Measurements from ENCODE around the gene ANXA6.

ANXA6 gene

DNA sequence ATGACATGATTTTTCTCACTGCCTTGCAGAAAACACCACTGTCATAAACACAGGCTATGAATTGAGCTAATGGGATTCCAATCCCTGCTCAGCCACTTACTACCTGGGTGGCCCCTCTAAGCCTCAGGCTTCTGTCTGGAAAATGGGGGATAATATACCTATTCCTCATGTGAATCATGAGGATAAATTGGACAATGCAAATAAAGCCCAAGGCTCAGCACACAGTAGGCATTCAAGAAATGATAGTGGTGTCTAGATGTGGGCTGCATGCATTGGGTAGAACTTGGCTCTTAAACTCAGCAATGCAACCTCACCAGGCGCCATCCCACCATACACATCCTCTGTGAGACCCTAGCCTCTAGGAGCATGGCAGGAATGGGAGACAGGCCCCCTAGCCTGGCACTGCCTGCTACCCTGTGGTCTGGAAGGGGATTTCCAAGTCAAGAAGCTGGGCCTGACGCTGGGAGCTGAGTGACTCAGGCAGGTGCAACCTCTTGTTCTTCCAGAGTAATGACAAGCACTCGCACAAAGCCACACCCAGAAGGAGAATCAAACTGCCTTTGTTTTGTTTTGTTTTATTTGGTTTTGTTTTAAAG is 74.4 kb downstream of the ANXA6 start:
- H3K36me3 ChIP-seq (ENCODE audit: control insufficient read depth, insufficient read depth, low read length): peaks cover 4% of the 10 kb centered on the region
- no peaks in the 10 kb centered on the region for H3K27me3 ChIP-seq (replicated peaks; ENCODE audit: control insufficient read depth, insufficient read depth, low read length)
- peak overlapping the region; percentile 85 for H3K4me3 ChIP-seq (replicated peaks; ENCODE audit: low read depth, low read length)
- TF ChIP-seq, protein P1, sequence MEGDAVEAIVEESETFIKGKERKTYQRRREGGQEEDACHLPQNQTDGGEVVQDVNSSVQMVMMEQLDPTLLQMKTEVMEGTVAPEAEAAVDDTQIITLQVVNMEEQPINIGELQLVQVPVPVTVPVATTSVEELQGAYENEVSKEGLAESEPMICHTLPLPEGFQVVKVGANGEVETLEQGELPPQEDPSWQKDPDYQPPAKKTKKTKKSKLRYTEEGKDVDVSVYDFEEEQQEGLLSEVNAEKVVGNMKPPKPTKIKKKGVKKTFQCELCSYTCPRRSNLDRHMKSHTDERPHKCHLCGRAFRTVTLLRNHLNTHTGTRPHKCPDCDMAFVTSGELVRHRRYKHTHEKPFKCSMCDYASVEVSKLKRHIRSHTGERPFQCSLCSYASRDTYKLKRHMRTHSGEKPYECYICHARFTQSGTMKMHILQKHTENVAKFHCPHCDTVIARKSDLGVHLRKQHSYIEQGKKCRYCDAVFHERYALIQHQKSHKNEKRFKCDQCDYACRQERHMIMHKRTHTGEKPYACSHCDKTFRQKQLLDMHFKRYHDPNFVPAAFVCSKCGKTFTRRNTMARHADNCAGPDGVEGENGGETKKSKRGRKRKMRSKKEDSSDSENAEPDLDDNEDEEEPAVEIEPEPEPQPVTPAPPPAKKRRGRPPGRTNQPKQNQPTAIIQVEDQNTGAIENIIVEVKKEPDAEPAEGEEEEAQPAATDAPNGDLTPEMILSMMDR (IDR thresholded peaks at IDR 0.05; ENCODE audit: insufficient read depth, low read length, poor library complexity, severe bottlenecking): no peak
- no peak for DNase-seq (ENCODE audit: extremely low read depth, insufficient read length)

DNA sequence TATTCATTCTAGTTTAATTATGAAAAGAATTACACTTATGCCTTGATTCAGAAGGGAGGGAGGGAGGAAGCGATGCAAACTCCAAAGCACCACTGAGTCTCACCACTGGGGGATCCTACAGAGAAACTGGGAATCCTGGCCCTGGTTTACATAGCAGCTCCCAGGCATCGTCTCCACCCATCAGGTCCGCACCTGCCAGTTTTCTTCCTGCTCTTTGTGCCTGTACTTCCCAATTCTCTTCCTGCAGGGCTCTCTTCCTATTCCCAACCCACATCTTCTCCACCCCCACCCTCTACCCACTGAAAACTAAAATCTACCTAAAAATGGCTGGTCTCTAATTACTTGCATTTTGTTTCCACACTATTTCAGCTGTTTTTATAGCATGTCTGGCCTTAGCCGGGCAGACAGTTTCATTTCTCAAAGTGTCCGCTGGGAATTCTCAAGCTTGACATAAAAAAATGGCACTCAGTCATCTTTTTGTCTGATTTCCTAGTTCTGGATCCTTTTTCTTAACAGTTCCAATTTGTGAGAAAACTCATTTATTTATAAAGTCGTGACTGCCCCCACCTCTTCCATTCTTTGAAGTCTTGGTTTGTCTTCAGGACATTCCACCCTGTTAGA is 75.2 kb downstream of the ANXA6 start:
- Histone ChIP-seq H3K36me3 (ENCODE audit: control insufficient read depth, insufficient read depth, low read length) (peaks cover 6% of the 10 kb centered on the region), H3K27me3 (replicated peaks; ENCODE audit: control insufficient read depth, insufficient read depth, low read length) (no peaks in the 10 kb centered on the region), H3K4me3 (replicated peaks; ENCODE audit: low read depth, low read length) (peak overlapping the region; percentile 85)
- DNase-seq (ENCODE audit: extremely low read depth, insufficient read length): no peak
- TF ChIP-seq, protein P1 (IDR thresholded peaks at IDR 0.05; ENCODE audit: insufficient read depth, low read length, poor library complexity, severe bottlenecking): peak; percentile 11

DNA sequence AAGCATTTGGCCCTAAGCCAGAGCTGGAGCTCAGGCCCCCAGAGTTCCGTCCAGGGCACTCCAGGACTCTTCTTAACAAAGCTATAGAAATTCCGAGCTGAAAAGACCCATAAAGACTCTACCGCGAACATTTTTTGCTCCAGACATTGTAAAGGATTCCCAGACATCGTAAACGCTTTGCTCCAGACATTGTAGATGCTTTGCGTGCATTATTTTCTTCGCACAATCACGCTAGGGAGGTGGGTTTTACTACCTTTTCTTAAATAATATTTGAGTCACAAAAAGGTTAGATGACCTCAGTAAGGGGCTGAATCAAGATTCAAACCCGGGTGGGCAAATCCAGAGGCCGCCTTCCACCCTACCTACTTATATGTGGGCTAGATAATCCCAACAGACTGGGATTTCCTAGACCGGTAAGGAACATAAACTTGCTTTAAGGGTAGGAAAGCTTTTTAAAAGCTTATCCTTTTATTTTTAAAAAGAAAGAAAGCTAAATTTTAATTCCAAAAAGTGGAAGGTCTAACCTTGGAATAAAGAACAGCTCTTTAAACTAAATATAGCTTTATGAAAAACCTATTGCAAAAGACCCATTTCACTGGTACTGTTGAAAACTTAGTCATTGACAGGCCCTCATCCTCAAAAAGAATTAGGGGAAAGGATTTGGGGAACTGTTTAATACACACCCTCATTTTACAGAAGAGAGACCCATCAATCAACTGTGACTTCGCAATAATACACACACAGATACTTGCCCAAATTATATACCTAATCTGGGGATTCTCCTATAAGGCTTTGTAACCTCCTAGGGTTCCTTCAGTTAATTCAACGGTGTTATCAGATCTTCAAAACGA is 75.9 kb downstream of the ANXA6 start:
- no peaks in the 10 kb centered on the region for H3K27me3 ChIP-seq (replicated peaks; ENCODE audit: control insufficient read depth, insufficient read depth, low read length)
- no peak for DNase-seq (ENCODE audit: extremely low read depth, insufficient read length)
- TF ChIP-seq, protein P1 (IDR thresholded peaks at IDR 0.05; ENCODE audit: insufficient read depth, low read length, poor library complexity, severe bottlenecking): no peak
- peaks cover 9% of the 10 kb centered on the region for H3K36me3 ChIP-seq (ENCODE audit: control insufficient read depth, insufficient read depth, low read length)
- H3K4me3 ChIP-seq (replicated peaks; ENCODE audit: low read depth, low read length): peak overlapping the region; percentile 85

DNA sequence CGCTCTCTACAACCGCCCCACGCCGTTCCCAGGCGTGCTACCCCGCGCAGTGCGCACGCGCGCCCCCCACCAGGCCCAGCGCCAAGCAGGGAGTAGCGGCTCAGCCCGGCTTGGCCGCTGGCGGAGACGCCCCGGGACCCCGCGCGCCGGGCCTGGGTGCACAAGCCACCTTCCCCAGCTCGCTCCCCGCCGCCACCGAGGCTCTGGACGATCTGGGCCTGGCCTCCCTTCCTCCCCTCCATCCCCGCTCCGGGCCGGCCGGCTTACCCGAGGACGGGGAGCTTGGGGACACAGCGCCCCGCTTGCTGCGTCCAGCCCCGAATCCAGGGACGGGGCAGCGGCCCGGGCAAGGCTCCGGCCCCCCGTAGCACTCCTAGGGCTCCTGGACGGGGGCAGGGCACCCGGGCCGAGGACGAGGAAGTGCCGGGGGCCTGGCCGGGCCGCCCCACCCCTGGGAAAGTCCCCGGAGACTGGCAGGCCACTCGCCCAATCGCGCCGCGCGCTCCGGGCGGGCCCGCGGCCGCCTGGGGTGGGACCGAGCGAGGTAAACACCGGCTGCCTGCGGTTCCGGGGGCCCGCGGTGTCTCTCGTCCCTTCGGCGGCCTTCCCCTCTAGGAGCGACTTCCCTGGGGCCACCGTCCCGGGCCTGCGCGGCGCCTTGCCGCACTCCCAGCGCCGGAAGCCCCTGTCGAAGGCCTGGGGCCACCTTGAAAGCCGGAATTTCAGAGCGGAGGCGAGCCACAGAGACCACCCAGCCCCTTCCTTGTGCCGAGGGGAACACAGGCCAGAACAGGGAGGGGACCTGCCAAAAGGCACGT is 76.8 kb downstream of the ANXA6 start, which contains the start of gene TNIP1:
Gene TNIP1, minus strand, starts transcription at position 422 of the 818 bp plus-strand sequence. CDS start 15,939 bp downstream, outside the sequence.
- TF ChIP-seq, protein P1 (IDR thresholded peaks at IDR 0.05; ENCODE audit: insufficient read depth, low read length, poor library complexity, severe bottlenecking): no peak
- peak within 1 kb of the TSS; percentile 85 for H3K4me3 ChIP-seq (replicated peaks; ENCODE audit: low read depth, low read length)
- H3K36me3 ChIP-seq (ENCODE audit: control insufficient read depth, insufficient read depth, low read length): peaks cover 9% of the 10 kb centered on the region
- no peaks in the 10 kb centered on the region for H3K27me3 ChIP-seq (replicated peaks; ENCODE audit: control insufficient read depth, insufficient read depth, low read length)
- DNase-seq (ENCODE audit: extremely low read depth, insufficient read length): peak; percentile 98

DNA sequence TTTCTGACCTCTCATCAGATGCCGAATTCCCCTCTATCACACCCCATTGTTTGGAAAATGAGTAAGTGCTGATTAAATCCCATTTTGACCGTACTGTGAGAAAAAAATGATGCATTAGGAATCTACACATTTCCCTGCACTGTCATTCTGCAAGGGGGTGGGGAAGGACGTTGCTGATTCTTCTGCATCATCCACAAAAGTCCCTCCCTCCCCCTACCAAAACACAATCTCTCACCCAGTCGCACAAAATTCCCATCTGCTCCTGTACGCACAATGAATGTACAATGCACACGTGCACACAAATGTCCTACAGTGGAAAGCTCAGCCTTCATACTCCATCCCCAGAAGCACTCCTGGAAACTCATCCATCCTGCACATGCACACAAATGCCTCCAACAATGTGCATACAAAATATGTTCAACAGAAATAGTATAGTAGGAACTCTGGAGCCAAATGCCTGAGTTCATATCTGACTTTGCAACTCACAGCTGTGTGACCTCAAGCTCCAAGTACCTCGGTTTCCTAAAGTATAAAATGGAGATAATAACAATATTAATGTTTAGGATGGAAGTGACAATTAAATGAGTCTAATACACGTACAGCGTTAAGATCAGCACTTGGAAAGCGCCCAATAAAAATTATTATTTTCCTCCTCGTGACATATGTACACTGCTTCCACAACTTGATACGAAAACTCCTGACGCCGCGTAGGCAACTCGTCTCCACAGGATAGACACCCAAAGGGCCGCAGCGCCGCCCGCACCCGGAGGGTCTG is 77.6 kb downstream of the ANXA6 start:
- Histone ChIP-seq H3K4me3 (replicated peaks; ENCODE audit: low read depth, low read length) (peak overlapping the region; percentile 85), H3K36me3 (ENCODE audit: control insufficient read depth, insufficient read depth, low read length) (peaks cover 11% of the 10 kb centered on the region), H3K27me3 (replicated peaks; ENCODE audit: control insufficient read depth, insufficient read depth, low read length) (no peaks in the 10 kb centered on the region)
- no peak for DNase-seq (ENCODE audit: extremely low read depth, insufficient read length)
- TF ChIP-seq, protein P1 (IDR thresholded peaks at IDR 0.05; ENCODE audit: insufficient read depth, low read length, poor library complexity, severe bottlenecking): no peak
